C4-2B (cell line): ENCODE results near the gene GOLGB1.

Experiments used
- CTCF ChIP-seq: fragments of 450-650 bp; conservative IDR thresholded peaks from 2 replicates; pipeline ENCODE4 v1.5.1; 2017; ENCODE audit warnings: mild to moderate bottlenecking
- ZFX ChIP-seq: fragments of 450-650 bp; IDR thresholded peaks from 2 replicates; pipeline ENCODE4 v1.6.1; 2017

GRCh38 chr3:121627211-121627610, 122.3 kb downstream of the GOLGB1 start:
- TF ChIP-seq ZFX (no peak), CTCF (no peak)
